Neural cell (in vitro differentiated cells): ENCODE measurements around the gene BCL2.

ENCODE experiments used
- CTCF ChIP-seq: fragments of 450-650 bp; IDR thresholded peaks from 2 replicates; pipeline ENCODE4 v1.5.1; 2014; ENCODE audit warnings: antibody characterized with exemption, mild to moderate bottlenecking, moderate library complexity; ENCODE audit not compliant: poor library complexity, severe bottlenecking
- EP300 ChIP-seq: fragments of 450-650 bp; conservative IDR thresholded peaks from 2 replicates; pipeline ENCODE4 v1.6.1; 2014; ENCODE audit warnings: antibody characterized with exemption, mild to moderate bottlenecking, moderate library complexity; ENCODE audit not compliant: poor library complexity, severe bottlenecking
- EZH2 ChIP-seq: fragments of 200-600, 300-800 bp; shearing (Covaris generic), sonication (generic); IDR thresholded peaks from 2 replicates; pipeline ENCODE4 v1.6.1; 2014; ENCODE audit warnings: antibody characterized with exemption, low read length, borderline replicate concordance, mild to moderate bottlenecking; ENCODE audit not compliant: insufficient read depth, poor library complexity, severe bottlenecking
- MXI1 ChIP-seq: fragments of 450-650 bp; conservative IDR thresholded peaks from 2 replicates; pipeline ENCODE4 v1.6.1; 2014; ENCODE audit warnings: antibody characterized with exemption, mild to moderate bottlenecking; ENCODE audit not compliant: poor library complexity, severe bottlenecking
- POLR2AphosphoS5 ChIP-seq: IDR thresholded peaks from 2 replicates; pipeline ENCODE4 v1.6.1; 2012
- RAD21 ChIP-seq: fragments of 450-650 bp; conservative IDR thresholded peaks from 2 replicates; pipeline ENCODE4 v1.6.1; 2014; ENCODE audit warnings: antibody characterized with exemption, mild to moderate bottlenecking, moderate library complexity
- REST ChIP-seq: IDR thresholded peaks from 2 replicates; pipeline ENCODE4 v1.6.1; 2012; ENCODE audit warnings: borderline replicate concordance
- SMC3 ChIP-seq: fragments of 450-650 bp; conservative IDR thresholded peaks from 2 replicates; pipeline ENCODE4 v1.6.1; 2014; ENCODE audit warnings: antibody characterized with exemption, mild to moderate bottlenecking, moderate library complexity; ENCODE audit not compliant: poor library complexity
- TAF1 ChIP-seq: IDR thresholded peaks from 2 replicates; pipeline ENCODE4 v1.6.1; 2012; ENCODE audit warnings: low read depth

GRCh38 chr18:63264871-63265270 lies 54.7 kb downstream of the BCL2 start:
- TF ChIP-seq EZH2, result no peak
- no peak for TF ChIP-seq CTCF
- TF ChIP-seq EP300, result no peak
- TF ChIP-seq TAF1, result no peak
- no peak for TF ChIP-seq MXI1
- TF ChIP-seq POLR2AphosphoS5, result no peak
- no peak for TF ChIP-seq SMC3
- no peak for TF ChIP-seq REST
- TF ChIP-seq RAD21, result no peak
